Esophagus squamous epithelium (tissue), 4 donors: Measurements from ENCODE around the gene FPR1.

Source experiments
- POLR2A ChIP-seq, 4 donors: fragments of 450-650 bp; IDR thresholded peaks; one replicate each; pipeline ENCODE4 v1.6.1; 2017; ENCODE audit warnings: antibody characterized with exemption in 4 of 4, mild to moderate bottlenecking in 4 of 4, moderate library complexity in 3 of 4
- TF ChIP-seq, protein P1 (sequence below), 6 experiments: fragments of 450-650 bp in 4 of 6; fragments of 200-600 bp in 2 of 6; sonication (generic) in 2 of 6; IDR thresholded peaks; one replicate each; pipeline ENCODE4 v1.5.1; 2016 to 2019; ENCODE audit warnings: antibody characterized with exemption in 6 of 6, mild to moderate bottlenecking in 4 of 6, moderate library complexity in 4 of 6

DNA sequence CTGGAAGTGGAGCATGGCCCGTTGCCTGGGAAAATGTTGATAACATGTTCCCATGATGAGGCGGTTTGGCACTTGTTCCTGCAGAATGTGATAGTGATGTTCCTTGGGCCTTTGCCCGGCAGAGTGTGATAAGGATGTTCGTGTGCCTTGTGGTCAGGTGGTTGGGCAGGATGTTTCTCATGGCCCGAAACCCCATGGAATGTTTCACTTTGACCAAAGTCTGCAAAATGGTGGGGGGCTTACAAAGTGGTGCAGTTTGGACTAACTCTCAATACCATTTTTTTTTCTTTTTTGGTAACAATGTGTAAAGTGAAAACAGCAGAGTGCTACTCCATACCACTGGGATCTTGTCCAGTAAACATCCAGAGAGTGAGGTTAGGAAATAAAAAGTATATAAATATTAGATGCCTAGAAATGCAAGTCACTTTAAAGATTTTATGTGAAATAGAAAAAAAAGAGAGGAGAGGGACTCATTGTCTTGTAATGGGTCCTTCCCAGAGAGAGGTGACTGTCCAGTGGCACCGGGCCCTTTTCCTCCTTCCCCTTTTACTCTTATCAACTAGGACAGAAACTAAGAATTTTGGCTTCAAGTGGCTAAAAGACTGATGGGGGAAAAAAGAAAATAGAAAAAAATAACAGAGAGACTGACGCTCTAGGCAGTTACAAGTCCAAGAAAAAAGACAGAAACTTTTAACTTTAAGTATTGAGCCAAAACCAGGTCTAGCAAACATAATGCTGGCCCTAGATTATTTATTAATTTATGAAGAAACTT, 49.0 kb upstream of the FPR1 start:
- no peak for TF ChIP-seq POLR2A (IDR thresholded peaks at IDR 0.05)
- TF ChIP-seq, protein P1, sequence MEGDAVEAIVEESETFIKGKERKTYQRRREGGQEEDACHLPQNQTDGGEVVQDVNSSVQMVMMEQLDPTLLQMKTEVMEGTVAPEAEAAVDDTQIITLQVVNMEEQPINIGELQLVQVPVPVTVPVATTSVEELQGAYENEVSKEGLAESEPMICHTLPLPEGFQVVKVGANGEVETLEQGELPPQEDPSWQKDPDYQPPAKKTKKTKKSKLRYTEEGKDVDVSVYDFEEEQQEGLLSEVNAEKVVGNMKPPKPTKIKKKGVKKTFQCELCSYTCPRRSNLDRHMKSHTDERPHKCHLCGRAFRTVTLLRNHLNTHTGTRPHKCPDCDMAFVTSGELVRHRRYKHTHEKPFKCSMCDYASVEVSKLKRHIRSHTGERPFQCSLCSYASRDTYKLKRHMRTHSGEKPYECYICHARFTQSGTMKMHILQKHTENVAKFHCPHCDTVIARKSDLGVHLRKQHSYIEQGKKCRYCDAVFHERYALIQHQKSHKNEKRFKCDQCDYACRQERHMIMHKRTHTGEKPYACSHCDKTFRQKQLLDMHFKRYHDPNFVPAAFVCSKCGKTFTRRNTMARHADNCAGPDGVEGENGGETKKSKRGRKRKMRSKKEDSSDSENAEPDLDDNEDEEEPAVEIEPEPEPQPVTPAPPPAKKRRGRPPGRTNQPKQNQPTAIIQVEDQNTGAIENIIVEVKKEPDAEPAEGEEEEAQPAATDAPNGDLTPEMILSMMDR (IDR thresholded peaks at IDR 0.05), result no peak
